H9 (cell line): ENCODE results near the gene GPATCH2. TPM values are rescaled to one million over a fixed set of nuclear protein-coding genes. Genes with fewer than 3 reads are reported as not detected.

Experiments
- DNase-seq: peaks from one replicate; pipeline ENCODE4 v3.0.0-alpha.2; 2017
- H2AFZ ChIP-seq: one replicate; pipeline ENCODE4 v1.6.1; 2013; ENCODE audit warnings: mild to moderate bottlenecking, low read length, control low read depth, moderate library complexity
- H2AK5ac ChIP-seq: 2 replicates; pipeline ENCODE4 v1.6.1; 2013; ENCODE audit warnings: low read length, control low read depth, mixed read lengths; ENCODE audit not compliant: insufficient read length
- H2BK120ac ChIP-seq: one replicate; pipeline ENCODE4 v1.6.1; 2013; ENCODE audit warnings: low read depth, mild to moderate bottlenecking, low read length, control low read depth, inconsistent platforms; ENCODE audit not compliant: poor library complexity, severe bottlenecking
- H2BK12ac ChIP-seq: 2 replicates; pipeline ENCODE4 v1.6.1; 2013; ENCODE audit warnings: low read length, control low read depth, mixed read lengths, low read depth; ENCODE audit not compliant: insufficient read length
- H2BK15ac ChIP-seq: 2 replicates; pipeline ENCODE4 v1.6.1; 2013; ENCODE audit warnings: low read depth, low read length, control low read depth
- H2BK20ac ChIP-seq: one replicate; pipeline ENCODE4 v1.6.1; 2013; ENCODE audit warnings: low read depth, mild to moderate bottlenecking, low read length, control low read depth, inconsistent platforms; ENCODE audit not compliant: poor library complexity, severe bottlenecking
- H2BK5ac ChIP-seq: 2 replicates; pipeline ENCODE4 v1.6.1; 2013; ENCODE audit warnings: low read length, control low read depth, mixed read lengths; ENCODE audit not compliant: insufficient read length
- H3K14ac ChIP-seq: 2 replicates; pipeline ENCODE4 v1.6.1; 2013; ENCODE audit warnings: low read length, control low read depth; ENCODE audit not compliant: insufficient read depth
- H3K18ac ChIP-seq: 2 replicates; pipeline ENCODE4 v1.6.1; 2013; ENCODE audit warnings: low read depth, mild to moderate bottlenecking, mixed read lengths, low read length, control low read depth; ENCODE audit not compliant: insufficient read length
- H3K23ac ChIP-seq: 2 replicates; pipeline ENCODE4 v1.6.1; 2013; ENCODE audit warnings: low read length, control low read depth, mixed read lengths, low read depth; ENCODE audit not compliant: insufficient read length
- H3K23me2 ChIP-seq: 2 replicates; pipeline ENCODE4 v1.6.1; 2013; ENCODE audit warnings: low read depth, mild to moderate bottlenecking, mixed read lengths, low read length, control low read depth; ENCODE audit not compliant: insufficient read length, poor library complexity, severe bottlenecking
- H3K27ac ChIP-seq: 2 replicates; pipeline ENCODE4 v1.5.1; 2013; ENCODE audit warnings: low read length, control low read depth, mixed read lengths, low read depth; ENCODE audit not compliant: insufficient read length
- H3K27me3 ChIP-seq: 2 replicates; pipeline ENCODE4 v1.6.1; 2013; ENCODE audit warnings: low read length, control low read depth, inconsistent platforms; ENCODE audit not compliant: insufficient read depth
- H3K4ac ChIP-seq: 2 replicates; pipeline ENCODE4 v1.6.1; 2013; ENCODE audit warnings: low read depth, mild to moderate bottlenecking, control low read depth, inconsistent platforms, low read length, moderate library complexity
- H3K4me1 ChIP-seq: 2 replicates; pipeline ENCODE4 v1.6.1; 2013; ENCODE audit warnings: low read length, control low read depth, inconsistent platforms; ENCODE audit not compliant: insufficient read depth
- H3K4me2 ChIP-seq: 2 replicates; pipeline ENCODE4 v1.6.1; 2013; ENCODE audit warnings: low read length, control low read depth, mixed read lengths; ENCODE audit not compliant: insufficient read length, insufficient read depth
- H3K56ac ChIP-seq: 2 replicates; pipeline ENCODE4 v1.6.1; 2013; ENCODE audit warnings: low read depth, mild to moderate bottlenecking, mixed read lengths, low read length, control low read depth; ENCODE audit not compliant: insufficient read length
- H3K79me1 ChIP-seq: 2 replicates; pipeline ENCODE4 v1.6.1; 2013; ENCODE audit warnings: low read depth, mild to moderate bottlenecking, moderate library complexity, low read length, control low read depth, inconsistent platforms; ENCODE audit not compliant: insufficient read depth, poor library complexity, severe bottlenecking
- H3K79me2 ChIP-seq: 2 replicates; pipeline ENCODE4 v1.6.1; 2013; ENCODE audit warnings: low read length, control low read depth, inconsistent platforms; ENCODE audit not compliant: insufficient read depth
- H3K9ac ChIP-seq: 2 replicates; pipeline ENCODE4 v1.6.1; 2013; ENCODE audit warnings: low read length, control low read depth, mixed read lengths; ENCODE audit not compliant: insufficient read length; ENCODE audit errors: extremely low read depth
- H3K9me3 ChIP-seq: one replicate; pipeline ENCODE4 v1.6.1; 2013; ENCODE audit warnings: low read depth, low read length, inconsistent platforms; ENCODE audit not compliant: control insufficient read depth
- H3T11ph ChIP-seq: one replicate; pipeline ENCODE4 v1.6.1; 2013; ENCODE audit warnings: mild to moderate bottlenecking, low read length, control low read depth, inconsistent platforms
- H4K20me1 ChIP-seq: one replicate; pipeline ENCODE4 v1.6.1; 2013; ENCODE audit not compliant: control insufficient read depth, insufficient read length, insufficient read depth
- H4K5ac ChIP-seq: 2 replicates; pipeline ENCODE4 v1.6.1; 2013; ENCODE audit warnings: low read depth, mild to moderate bottlenecking, mixed read lengths, low read length, control low read depth; ENCODE audit not compliant: insufficient read length
- H4K8ac ChIP-seq: replicated peaks from 2 replicates; pipeline ENCODE4 v1.6.1; 2013; ENCODE audit warnings: low read length, control low read depth, mixed read lengths, low read depth; ENCODE audit not compliant: insufficient read length
- H4K91ac ChIP-seq: 2 replicates; pipeline ENCODE4 v1.6.1; 2013; ENCODE audit warnings: low read depth, mild to moderate bottlenecking, moderate library complexity, mixed read lengths, low read length, control low read depth; ENCODE audit not compliant: insufficient read length
- H3K27ac Mint-ChIP-seq, 3 experiments: 2 replicates in 2 of 3; 3 replicates in 1 of 3; pipeline ENCODE4 v1.8.0; 2020 to 2021; ENCODE audit warnings: mixed read lengths in 3 of 3, mild to moderate bottlenecking in 1 of 3, moderate library complexity in 1 of 3
- H3K27me3 Mint-ChIP-seq: 2 replicates; pipeline ENCODE4 v1.8.0; 2021; ENCODE audit warnings: low read depth, mild to moderate bottlenecking, moderate library complexity, mixed read lengths
- H3K36me3 Mint-ChIP-seq, 3 experiments: 2 replicates in 2 of 3; 3 replicates in 1 of 3; pipeline ENCODE4 v1.8.0; 2020 to 2021; ENCODE audit warnings: low read depth in 3 of 3, mixed read lengths in 3 of 3; ENCODE audit not compliant: insufficient read depth in 1 of 3
- H3K4me1 Mint-ChIP-seq, 2 experiments: 2 replicates each; pipeline ENCODE4 v1.8.0; 2020; ENCODE audit warnings: mixed read lengths in 2 of 2
- H3K4me3 Mint-ChIP-seq, 2 experiments: 2 replicates in 1 of 2; 3 replicates in 1 of 2; pipeline ENCODE4 v1.8.0; 2020 to 2021; ENCODE audit warnings: mild to moderate bottlenecking in 2 of 2, mixed read lengths in 2 of 2, moderate library complexity in 1 of 2
- H3K9me3 Mint-ChIP-seq, 2 experiments: 2 replicates in 1 of 2; 3 replicates in 1 of 2; pipeline ENCODE4 v1.8.0; 2020; ENCODE audit warnings: mild to moderate bottlenecking in 2 of 2, mixed read lengths in 2 of 2, moderate library complexity in 1 of 2
- WGBS: extraction: QIAGEN DNeasy Blood & Tissue Kit; methylation state at CpG from one replicate; pipeline ENCODE4 v1.1.7; 2013; ENCODE audit warnings: missing lambda C conversion rate, low lambda C conversion rate, mixed read lengths; ENCODE audit not compliant: insufficient read length; ENCODE audit errors: extremely low coverage; 5-methylcytosine and 5-hydroxymethylcytosine counted together
- total RNA-seq: library from RNA; stranded (reverse); gene quantifications from 2 replicates; pipeline ENCODE4 v1.2.1, GENCODE V29; 2021
- TF ChIP-seq, protein P1 (sequence below): fragments of 200-600 bp; sonication (generic); conservative IDR thresholded peaks from 3 replicates; pipeline ENCODE4 v1.8.0; 2021; ENCODE audit warnings: antibody characterized with exemption, mild to moderate bottlenecking

The GPATCH2 gene
- total RNA-seq, 1 experiment from 2014 or later, result 14.3 TPM

DNA sequence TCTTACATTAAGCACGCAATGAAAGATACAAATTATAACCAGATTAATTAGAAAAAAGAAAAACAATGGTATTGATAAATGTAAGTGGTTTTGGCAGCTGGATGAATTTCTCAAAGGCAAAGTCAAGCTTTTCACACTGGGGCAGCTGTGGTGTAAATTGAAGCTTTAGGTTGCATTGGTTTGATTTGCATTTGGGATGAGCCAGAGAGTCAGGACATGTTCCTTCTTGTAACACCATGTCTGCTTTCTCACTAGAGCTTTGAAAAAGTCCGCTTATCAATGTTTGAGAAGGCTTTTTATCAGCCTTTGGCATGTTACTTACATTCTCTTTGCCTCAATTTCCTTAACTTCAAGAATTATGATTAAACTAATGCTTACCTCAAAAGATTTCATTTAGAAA is 173.9 kb downstream of the GPATCH2 start:
- no peaks in the 10 kb centered on the region for H3K9me3 Mint-ChIP-seq
- H3K56ac ChIP-seq, result no peak overlapping the region
- no peaks in the 10 kb centered on the region for H3K4me1 ChIP-seq
- H3K4me3 Mint-ChIP-seq, result no peak overlapping the region
- no peak overlapping the region for H3K14ac ChIP-seq
- no peak overlapping the region for H2BK5ac ChIP-seq
- no peak overlapping the region for H3T11ph ChIP-seq
- H2BK20ac ChIP-seq, result no peak overlapping the region
- H3K23ac ChIP-seq, result no peak overlapping the region
- no peak overlapping the region for H3K27ac ChIP-seq
- no peak overlapping the region for H4K5ac ChIP-seq
- H3K4ac ChIP-seq, result no peak overlapping the region
- no peak overlapping the region for H3K18ac ChIP-seq
- H3K27ac Mint-ChIP-seq, result no peak overlapping the region
- no peaks in the 10 kb centered on the region for H3K27me3 Mint-ChIP-seq
- no peak overlapping the region for H2AFZ ChIP-seq
- H3K9me3 ChIP-seq, result no peaks in the 10 kb centered on the region
- no peaks in the 10 kb centered on the region; a peak in 1 of 4 replicates for H3K4me1 Mint-ChIP-seq
- no peak overlapping the region for H3K4me2 ChIP-seq
- no peak overlapping the region for H4K8ac ChIP-seq
- no peaks in the 10 kb centered on the region for H3K27me3 ChIP-seq
- H3K23me2 ChIP-seq, result no peaks in the 10 kb centered on the region
- no peaks in the 10 kb centered on the region; a peak in 2 of 7 replicates for H3K36me3 Mint-ChIP-seq
- no peak overlapping the region for H2BK12ac ChIP-seq
- no peak overlapping the region for H2BK15ac ChIP-seq
- H2BK120ac ChIP-seq, result no peak overlapping the region
- H3K79me2 ChIP-seq, result no peaks in the 10 kb centered on the region
- no peaks in the 10 kb centered on the region for H3K79me1 ChIP-seq
- no CpG with 5 or more reads among the region's 2 CpGs for whole genome bisulfite sequencing
- no peak overlapping the region for H4K91ac ChIP-seq
- H4K20me1 ChIP-seq, result no peaks in the 10 kb centered on the region
- no peak for DNase-seq
- TF ChIP-seq, protein P1, sequence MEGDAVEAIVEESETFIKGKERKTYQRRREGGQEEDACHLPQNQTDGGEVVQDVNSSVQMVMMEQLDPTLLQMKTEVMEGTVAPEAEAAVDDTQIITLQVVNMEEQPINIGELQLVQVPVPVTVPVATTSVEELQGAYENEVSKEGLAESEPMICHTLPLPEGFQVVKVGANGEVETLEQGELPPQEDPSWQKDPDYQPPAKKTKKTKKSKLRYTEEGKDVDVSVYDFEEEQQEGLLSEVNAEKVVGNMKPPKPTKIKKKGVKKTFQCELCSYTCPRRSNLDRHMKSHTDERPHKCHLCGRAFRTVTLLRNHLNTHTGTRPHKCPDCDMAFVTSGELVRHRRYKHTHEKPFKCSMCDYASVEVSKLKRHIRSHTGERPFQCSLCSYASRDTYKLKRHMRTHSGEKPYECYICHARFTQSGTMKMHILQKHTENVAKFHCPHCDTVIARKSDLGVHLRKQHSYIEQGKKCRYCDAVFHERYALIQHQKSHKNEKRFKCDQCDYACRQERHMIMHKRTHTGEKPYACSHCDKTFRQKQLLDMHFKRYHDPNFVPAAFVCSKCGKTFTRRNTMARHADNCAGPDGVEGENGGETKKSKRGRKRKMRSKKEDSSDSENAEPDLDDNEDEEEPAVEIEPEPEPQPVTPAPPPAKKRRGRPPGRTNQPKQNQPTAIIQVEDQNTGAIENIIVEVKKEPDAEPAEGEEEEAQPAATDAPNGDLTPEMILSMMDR, result no peak
- H2AK5ac ChIP-seq, result no peak overlapping the region
- H3K9ac ChIP-seq, result no peak overlapping the region
